Effector CD4-positive, alpha-beta T cell (primary cell): Measurements from ENCODE around the gene CASK.

Experiments
- DNase-seq: peaks from one replicate; pipeline ENCODE4 v3.0.0-alpha.2; 2020

CASK gene

GRCh38 chrX:41827886-41828285, 95.5 kb downstream of the CASK start:
- no peak for DNase-seq

DNA sequence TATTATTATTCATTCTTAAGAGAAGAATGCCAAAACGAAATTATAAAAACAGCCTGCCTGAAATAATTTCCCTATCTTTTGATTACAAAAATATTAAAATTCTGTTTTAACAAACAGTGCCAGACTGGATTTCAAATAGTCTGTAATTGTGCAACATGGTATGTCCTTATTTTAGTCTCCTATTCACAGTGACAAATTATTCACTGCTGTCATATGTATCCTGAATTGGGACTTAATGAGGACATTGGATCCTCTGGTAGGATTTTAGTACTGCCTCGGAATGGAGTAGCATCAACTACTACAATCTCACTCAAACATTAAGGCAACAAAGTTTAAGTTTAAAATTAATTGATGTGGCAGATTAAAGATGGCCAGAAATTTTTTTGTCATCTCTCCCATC, 97.6 kb downstream of the CASK start:
- DNase-seq, result no peak

- no peak for DNase-seq
These were observed 98.8 kb downstream of the CASK start for GRCh38 chrX:41824551-41824950.

DNA sequence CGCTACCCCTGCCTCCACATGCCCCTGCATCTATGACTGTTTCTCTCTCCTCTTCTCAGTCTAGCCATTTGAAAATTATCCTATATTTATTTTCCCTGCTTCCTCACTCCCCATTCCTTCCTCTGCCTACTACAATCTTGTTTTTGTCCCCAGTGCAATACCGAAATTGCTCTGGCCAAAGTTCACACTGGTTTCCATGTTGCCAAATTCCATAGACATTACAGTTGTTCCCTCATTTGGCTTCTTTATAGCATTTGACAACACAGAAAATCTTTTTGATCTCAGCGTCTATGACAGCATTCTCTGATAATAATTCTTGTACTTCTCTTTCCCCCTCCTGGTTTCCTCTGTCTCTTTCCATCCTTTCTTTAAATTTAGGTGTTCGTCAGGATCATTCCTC, 100.0 kb downstream of the CASK start:
- DNase-seq, result no peak

GRCh38 chrX:41822892-41823291, 100.5 kb downstream of the CASK start:
- DNase-seq, result no peak

DNA sequence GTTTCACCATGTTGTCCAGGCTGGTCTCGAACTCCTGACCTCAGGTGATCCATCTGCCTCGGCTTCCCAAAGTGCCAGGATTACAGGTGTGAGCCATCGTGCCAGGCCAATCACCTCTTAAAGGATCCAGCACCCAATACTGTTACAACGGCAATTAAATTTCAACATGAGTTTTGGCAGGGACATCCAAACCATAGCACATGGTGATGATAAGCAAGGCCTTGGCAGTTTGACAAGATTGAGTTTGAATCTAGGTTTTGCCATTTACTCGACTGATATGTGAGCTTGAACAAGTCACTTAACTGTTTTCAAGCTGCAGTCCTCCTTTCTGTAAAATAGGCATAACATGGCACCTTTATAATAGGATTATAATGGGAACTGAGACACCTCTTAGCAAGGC, 115.3 kb downstream of the CASK start:
- no peak for DNase-seq

GRCh38 chrX:41802958-41803357, 120.4 kb downstream of the CASK start:
- no peak for DNase-seq

GRCh38 chrX:41799661-41800060, 123.7 kb downstream of the CASK start:
- no peak for DNase-seq

- no peak for DNase-seq
These were observed 126.8 kb downstream of the CASK start for GRCh38 chrX:41796577-41796976.

DNA sequence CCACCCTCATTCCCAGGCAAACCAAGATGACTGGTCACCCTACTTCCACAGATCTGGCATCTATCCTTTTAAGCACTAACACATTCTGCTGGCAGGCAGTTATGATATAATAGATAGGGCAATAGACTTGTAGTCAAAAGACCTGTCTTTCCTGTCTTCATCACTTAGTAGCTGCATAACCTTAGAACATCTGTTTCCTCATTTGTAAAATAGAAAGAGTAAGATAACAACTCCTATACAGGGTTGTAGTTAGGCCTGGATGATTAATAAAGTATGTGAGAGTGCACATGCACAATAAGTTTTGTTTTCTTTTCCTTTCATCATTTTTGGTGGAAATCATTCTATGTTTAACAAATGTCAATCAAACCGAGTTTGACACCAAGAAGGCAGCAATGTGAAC, 127.3 kb downstream of the CASK start:
- DNase-seq, result no peak

DNA sequence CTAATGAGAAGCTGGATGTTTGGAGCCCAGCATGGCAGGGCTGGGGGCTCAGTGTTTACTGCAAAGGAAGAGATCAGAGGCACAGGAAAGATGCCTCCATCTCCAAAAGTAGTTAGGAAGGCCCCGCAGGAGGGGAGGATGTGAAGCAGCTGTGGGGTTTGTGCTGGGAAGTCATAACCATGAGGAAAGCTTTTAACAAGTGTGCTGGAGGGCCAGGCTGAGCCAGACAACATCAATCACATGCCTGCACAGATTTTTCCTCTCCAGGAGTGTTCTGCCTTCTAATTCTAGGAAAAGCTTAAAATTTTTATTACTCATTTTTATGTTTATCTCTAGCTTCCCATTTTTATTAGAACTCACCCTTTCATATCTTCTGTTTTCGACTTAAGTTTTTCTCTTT, 134.0 kb downstream of the CASK start:
- DNase-seq, result no peak

DNA sequence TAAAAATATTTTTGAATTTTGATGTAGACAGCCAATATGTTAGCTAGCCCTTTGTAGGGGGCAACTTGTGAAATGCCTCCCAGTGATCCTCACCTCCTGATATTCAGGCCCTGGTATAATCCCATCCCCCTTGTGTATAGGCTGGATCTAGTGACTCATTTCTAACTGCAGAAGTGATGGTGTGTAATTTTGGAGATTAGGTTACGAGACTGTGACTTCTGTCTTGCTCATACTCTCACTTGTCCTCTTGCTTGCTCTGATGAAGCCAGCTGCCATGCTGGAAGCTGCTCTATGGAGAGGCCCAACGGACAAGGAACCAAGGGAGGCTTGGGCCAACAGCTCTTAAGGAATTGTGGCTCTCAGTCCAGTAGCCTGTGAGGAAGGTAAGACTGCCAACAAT, 137.7 kb downstream of the CASK start:
- no peak for DNase-seq

- peak; percentile 2 for DNase-seq
These were observed 141.9 kb downstream of the CASK start for GRCh38 chrX:41781500-41781899.

GRCh38 chrX:41779941-41780340, 143.4 kb downstream of the CASK start:
- no peak for DNase-seq

GRCh38 chrX:41779030-41779564, 144.3 kb downstream of the CASK start:
- DNase-seq, result no peak

GRCh38 chrX:41761702-41762101, 161.7 kb downstream of the CASK start:
- no peak for DNase-seq

- no peak for DNase-seq
These were observed 162.2 kb downstream of the CASK start for GRCh38 chrX:41761169-41761568.

GRCh38 chrX:41759817-41760216, 163.5 kb downstream of the CASK start:
- no peak for DNase-seq

- DNase-seq, result no peak
These were observed 165.0 kb downstream of the CASK start for GRCh38 chrX:41758401-41758800.

GRCh38 chrX:41750716-41751115, 172.6 kb downstream of the CASK start:
- no peak for DNase-seq

DNA sequence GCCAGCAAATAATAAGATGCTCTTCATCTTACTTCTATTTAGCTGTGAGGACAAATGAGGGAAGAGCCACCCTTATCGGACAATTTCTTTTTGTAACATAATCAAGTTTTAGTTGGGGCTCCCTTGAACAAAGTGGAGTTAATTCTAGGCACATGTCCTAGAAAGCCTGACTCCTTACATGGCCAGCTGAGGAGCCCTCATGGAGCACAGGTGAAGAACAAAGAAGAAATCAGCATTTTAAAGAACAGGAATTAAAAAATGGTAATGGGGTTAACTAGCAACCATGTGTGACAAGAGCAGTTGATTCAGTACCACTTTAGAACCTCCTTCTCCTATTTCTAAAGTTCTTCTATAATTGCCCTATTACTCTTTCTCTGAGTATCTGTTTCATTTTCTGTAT, 183.5 kb downstream of the CASK start:
- no peak for DNase-seq

DNA sequence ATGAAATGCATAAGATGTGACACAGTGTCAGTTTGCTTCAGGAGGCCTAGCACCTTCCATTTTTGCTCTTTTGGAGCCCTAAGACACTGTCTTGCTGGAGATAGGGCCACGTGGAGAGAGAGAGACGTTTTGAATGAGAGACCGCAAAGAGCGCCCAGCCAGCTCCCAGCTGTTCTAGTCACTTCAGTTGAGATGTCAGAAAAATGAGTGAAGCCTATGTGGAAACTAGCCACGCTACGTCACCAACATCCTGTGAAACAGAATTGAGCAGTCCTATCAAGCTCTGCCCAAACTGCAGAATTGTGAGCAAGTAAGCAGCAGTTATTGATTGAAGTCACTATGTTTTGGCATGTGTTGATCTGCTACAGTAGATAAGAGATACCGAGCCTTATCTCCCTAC, 186.3 kb downstream of the CASK start:
- no peak for DNase-seq

DNA sequence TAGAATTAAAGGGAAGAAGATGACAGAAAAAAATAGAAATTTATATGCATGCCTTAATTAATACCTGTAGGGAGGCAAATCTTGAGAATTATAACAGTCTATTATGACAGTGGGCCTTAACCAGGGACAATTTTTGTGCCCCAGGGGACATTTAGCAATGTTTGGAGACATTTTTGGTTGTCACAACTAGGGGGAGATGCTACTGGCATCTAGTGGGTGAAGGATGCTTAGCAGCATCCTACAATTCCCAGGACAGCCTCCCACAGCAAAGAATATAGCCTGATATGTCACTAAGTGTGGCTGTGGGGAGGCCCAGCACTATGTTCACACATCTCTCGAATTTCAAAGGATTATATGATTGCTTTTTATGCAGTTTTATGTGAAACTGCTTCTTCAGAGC, 188.8 kb downstream of the CASK start:
- DNase-seq, result no peak

DNA sequence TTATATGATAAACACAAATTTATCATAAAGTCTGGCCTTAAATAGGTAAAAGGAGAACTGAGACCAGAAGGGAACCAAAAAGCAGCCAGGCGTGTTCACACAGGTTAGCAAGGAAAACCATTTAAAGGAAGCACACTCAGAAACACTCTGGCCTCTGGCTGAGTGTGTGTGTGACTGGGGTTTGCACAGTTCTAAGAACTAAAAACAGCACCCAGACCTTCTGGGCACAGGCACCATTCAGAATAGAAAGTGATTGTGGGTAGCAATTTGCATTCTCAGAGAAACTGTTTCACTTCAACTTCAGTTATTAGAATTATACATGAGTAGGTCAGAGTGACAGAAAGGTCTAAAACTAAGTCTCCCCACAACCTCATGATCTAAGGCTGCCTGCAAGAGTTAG, 189.4 kb downstream of the CASK start:
- no peak for DNase-seq

- no peak for DNase-seq
These were observed 191.1 kb downstream of the CASK start for GRCh38 chrX:41732260-41732659.

GRCh38 chrX:41730081-41730480, 193.3 kb downstream of the CASK start:
- no peak for DNase-seq
